Iris pigment epithelial cell (primary cell): ENCODE measurements around the gene HIPK2.

ENCODE experiments used
- DNase-seq: peaks from one replicate; pipeline ENCODE4 v3.0.0-alpha.2; 2011; ENCODE audit warnings: low read depth

Gene HIPK2

GRCh38 chr7:139777948-139778841 is at the start of gene HIPK2:
Gene HIPK2 (minus strand): TSS chr7:139777998. CDS start chr7:139777623, 375 bp downstream.
- DNase-seq = peak; percentile 80

GRCh38 chr7:139827042-139827441 is 49.2 kb upstream of the HIPK2 start:
- no peak for DNase-seq

GRCh38 chr7:139825666-139826290 is 48.0 kb upstream of the HIPK2 start:
- DNase-seq = peak; percentile 67

- no peak for DNase-seq
Observed at GRCh38 chr7:139823959-139824521, 46.2 kb upstream of the HIPK2 start.

- no peak for DNase-seq
Observed at GRCh38 chr7:139822855-139823254, 45.1 kb upstream of the HIPK2 start.

GRCh38 chr7:139821349-139822105 is 43.7 kb upstream of the HIPK2 start:
- no peak for DNase-seq

- no peak for DNase-seq
Observed at GRCh38 chr7:139820089-139820488, 42.3 kb upstream of the HIPK2 start.

- no peak for DNase-seq
Observed at GRCh38 chr7:139817249-139817648, 39.5 kb upstream of the HIPK2 start.

- no peak for DNase-seq
Observed at GRCh38 chr7:139813689-139814088, 35.9 kb upstream of the HIPK2 start.

GRCh38 chr7:139813151-139813550 is 35.4 kb upstream of the HIPK2 start:
- DNase-seq = no peak

- no peak for DNase-seq
Observed at GRCh38 chr7:139811066-139811465, 33.3 kb upstream of the HIPK2 start.

GRCh38 chr7:139808846-139809442 is 31.1 kb upstream of the HIPK2 start:
- DNase-seq = no peak

- no peak for DNase-seq
Observed at GRCh38 chr7:139808427-139808826, 30.6 kb upstream of the HIPK2 start.

- no peak for DNase-seq
Observed at GRCh38 chr7:139807009-139807408, 29.2 kb upstream of the HIPK2 start.

GRCh38 chr7:139804571-139804970 is 26.8 kb upstream of the HIPK2 start:
- DNase-seq = no peak

GRCh38 chr7:139799586-139799985 is 21.8 kb upstream of the HIPK2 start:
- DNase-seq = no peak

GRCh38 chr7:139798892-139799291 is 21.1 kb upstream of the HIPK2 start:
- DNase-seq = no peak

- DNase-seq = no peak
Observed at GRCh38 chr7:139798221-139798620, 20.4 kb upstream of the HIPK2 start.

- DNase-seq = no peak
Observed at GRCh38 chr7:139797607-139798006, 19.8 kb upstream of the HIPK2 start.

GRCh38 chr7:139791316-139791715 is 13.5 kb upstream of the HIPK2 start:
- DNase-seq = no peak

- DNase-seq = no peak
Observed at GRCh38 chr7:139784648-139785047, 6.8 kb upstream of the HIPK2 start.
